HG03025 (cell line): ENCODE results near the gene BCAS3.
"Not testable (repeated sequence)": the region's sequence is repeated elsewhere in the genome, so short reads cannot be mapped to it uniquely, and the experiment has no call there.

ENCODE experiments used
- ATAC-seq: cut with Tn5 transposase; IDR thresholded peaks from one replicate; pipeline ENCODE4 v1.9.1; 2021; ENCODE audit warnings: mild to moderate bottlenecking, moderate library complexity; ENCODE audit not compliant: unreplicated experiment, low FRiP score

The BCAS3 gene

GRCh38 chr17:61419496-61420046 is 741.9 kb downstream of the BCAS3 start:
- no peak for ATAC-seq

- ATAC-seq: no peak
Observed at GRCh38 chr17:61420052-61420451, 742.4 kb downstream of the BCAS3 start.

GRCh38 chr17:61420745-61421398 is 743.2 kb downstream of the BCAS3 start:
- ATAC-seq: no peak

GRCh38 chr17:61421460-61421859 is 743.8 kb downstream of the BCAS3 start:
- no peak for ATAC-seq

GRCh38 chr17:61422116-61422799 is 744.6 kb downstream of the BCAS3 start:
- no peak for ATAC-seq

- no peak for ATAC-seq
Observed at GRCh38 chr17:61422869-61423268, 745.2 kb downstream of the BCAS3 start.

- no peak for ATAC-seq
Observed at GRCh38 chr17:61423967-61424649, 746.5 kb downstream of the BCAS3 start.

GRCh38 chr17:61425682-61426481 is 748.2 kb downstream of the BCAS3 start:
- ATAC-seq: no peak

GRCh38 chr17:61426482-61427304 is 749.0 kb downstream of the BCAS3 start:
- ATAC-seq: no peak

- ATAC-seq: no peak
Observed at GRCh38 chr17:61427567-61427966, 749.9 kb downstream of the BCAS3 start.

- no peak for ATAC-seq
Observed at GRCh38 chr17:61429274-61429673, 751.6 kb downstream of the BCAS3 start.

- not testable (repeated sequence) for ATAC-seq
Observed at GRCh38 chr17:61429831-61430230, 752.2 kb downstream of the BCAS3 start.

GRCh38 chr17:61431594-61432311 is 754.1 kb downstream of the BCAS3 start:
- ATAC-seq: no peak

- ATAC-seq: no peak
Observed at GRCh38 chr17:61436273-61436672, 758.6 kb downstream of the BCAS3 start.

- ATAC-seq: no peak
Observed at GRCh38 chr17:61436995-61437704, 759.5 kb downstream of the BCAS3 start.

- ATAC-seq: no peak
Observed at GRCh38 chr17:61440697-61441096, 763.0 kb downstream of the BCAS3 start.

GRCh38 chr17:61441507-61441906 is 763.9 kb downstream of the BCAS3 start:
- ATAC-seq: not testable (repeated sequence)

GRCh38 chr17:61442136-61442775 is 764.6 kb downstream of the BCAS3 start:
- no peak for ATAC-seq
